ENCODE data around the gene DCAF4. TPM values are rescaled to one million over a fixed set of nuclear protein-coding genes. Genes with fewer than 3 reads are reported as not detected.

DCAF4 gene
- total RNA-seq, 1 donor from 2014 or later, result 26.0 TPM

DNA sequence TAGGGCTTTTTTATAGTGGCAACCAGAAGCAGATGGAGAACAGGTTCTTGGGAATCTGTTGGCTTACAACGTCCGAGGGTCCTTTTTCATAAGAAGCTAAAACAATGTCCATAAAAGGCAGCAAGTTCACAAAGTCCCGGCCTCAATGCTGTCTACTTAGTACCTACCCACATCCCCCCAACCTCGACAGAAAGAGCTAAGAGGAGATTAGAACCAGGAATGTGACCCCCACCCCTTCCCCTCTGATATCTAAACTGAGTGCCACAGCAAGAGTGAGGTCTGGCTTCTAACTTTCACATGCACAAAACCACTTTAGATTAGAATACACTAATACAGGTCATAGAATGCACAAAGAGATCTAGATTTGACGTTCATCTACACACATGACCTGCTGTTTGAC, 36.9 kb upstream of the DCAF4 start:
- Mint-ChIP-seq H3K4me1 (ENCODE audit: low read depth) (peaks cover 17% of the 10 kb centered on the region), H3K27ac (ENCODE audit: unreplicated experiment) (no peak overlapping the region), H3K36me3 (ENCODE audit: low read depth) (peaks cover 1% of the 10 kb centered on the region), H3K9me3 (ENCODE audit: low read depth) (no peaks in the 10 kb centered on the region), H3K4me3 (ENCODE audit: unreplicated experiment) (no peak overlapping the region), H3K27me3 (ENCODE audit: low read depth) (peaks cover 4% of the 10 kb centered on the region)
- TF ChIP-seq, protein P1, sequence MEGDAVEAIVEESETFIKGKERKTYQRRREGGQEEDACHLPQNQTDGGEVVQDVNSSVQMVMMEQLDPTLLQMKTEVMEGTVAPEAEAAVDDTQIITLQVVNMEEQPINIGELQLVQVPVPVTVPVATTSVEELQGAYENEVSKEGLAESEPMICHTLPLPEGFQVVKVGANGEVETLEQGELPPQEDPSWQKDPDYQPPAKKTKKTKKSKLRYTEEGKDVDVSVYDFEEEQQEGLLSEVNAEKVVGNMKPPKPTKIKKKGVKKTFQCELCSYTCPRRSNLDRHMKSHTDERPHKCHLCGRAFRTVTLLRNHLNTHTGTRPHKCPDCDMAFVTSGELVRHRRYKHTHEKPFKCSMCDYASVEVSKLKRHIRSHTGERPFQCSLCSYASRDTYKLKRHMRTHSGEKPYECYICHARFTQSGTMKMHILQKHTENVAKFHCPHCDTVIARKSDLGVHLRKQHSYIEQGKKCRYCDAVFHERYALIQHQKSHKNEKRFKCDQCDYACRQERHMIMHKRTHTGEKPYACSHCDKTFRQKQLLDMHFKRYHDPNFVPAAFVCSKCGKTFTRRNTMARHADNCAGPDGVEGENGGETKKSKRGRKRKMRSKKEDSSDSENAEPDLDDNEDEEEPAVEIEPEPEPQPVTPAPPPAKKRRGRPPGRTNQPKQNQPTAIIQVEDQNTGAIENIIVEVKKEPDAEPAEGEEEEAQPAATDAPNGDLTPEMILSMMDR (IDR thresholded peaks at IDR 0.05), result no peak
- DNase-seq (ENCODE audit: low spot score), result no peak

DNA sequence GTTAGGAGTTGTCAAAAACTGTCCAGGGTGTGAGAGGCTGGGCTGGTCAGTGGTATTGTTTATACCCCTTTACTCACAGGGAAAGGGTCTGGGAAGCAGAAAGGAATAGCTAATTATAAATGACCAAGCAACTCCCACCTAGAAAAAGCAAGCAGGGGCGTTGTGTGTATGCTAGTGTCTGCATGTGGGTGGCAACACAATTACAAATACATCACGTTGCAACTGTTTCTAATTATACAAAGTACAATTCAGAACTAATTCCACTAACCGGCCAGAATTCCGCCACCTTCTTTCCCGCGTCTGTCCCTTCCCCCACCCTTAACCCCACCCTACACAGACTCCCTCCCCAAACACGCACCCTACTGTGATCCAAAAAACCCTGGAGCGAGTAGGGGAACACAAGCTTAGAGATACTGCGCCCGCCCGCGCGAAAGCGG, 34.6 kb upstream of the DCAF4 start:
- Mint-ChIP-seq H3K4me1 (ENCODE audit: low read depth) (peaks cover 27% of the 10 kb centered on the region), H3K4me3 (ENCODE audit: unreplicated experiment) (peak overlapping the region; percentile 84)

DNA sequence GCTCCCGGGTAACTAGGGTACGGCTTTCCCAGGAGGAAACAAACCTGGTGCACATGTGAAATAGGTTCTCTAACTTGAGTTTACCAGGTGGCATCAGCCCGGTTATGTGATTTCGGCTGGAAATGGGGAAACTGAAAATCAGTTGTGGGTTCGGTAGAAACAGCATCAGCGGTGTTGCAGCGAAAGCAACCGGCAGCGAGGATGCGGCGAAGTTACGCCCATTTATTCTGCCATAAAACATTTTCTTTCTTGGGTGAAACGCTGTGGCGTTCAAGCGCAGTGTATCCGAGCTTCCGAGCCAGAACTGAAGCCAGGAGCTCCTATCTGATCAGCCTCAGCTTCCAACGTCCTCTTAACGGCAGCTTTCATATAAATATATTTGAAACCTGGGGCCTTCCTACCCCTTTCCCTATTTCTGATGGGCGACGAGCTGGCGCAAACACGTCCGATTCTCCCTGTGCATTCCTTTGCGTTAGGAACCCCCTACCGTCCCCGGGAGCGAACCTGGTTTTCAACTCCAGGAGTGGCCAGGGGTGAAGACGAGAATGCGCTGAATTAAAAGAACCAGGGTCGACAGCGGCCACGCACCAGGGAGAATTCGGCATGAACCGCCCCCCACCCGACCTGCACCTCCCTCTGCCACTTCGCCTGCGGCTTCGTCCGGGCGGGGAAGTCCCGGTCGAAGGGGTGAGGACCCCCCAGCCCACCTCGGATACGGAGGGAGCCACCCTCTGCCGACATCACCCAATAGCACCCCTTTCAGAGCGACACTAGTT, 34.0 kb upstream of the DCAF4 start:
- no peak for DNase-seq (ENCODE audit: low spot score)
- H3K9me3 Mint-ChIP-seq (ENCODE audit: low read depth), result no peaks in the 10 kb centered on the region
- no peak overlapping the region for H3K27ac Mint-ChIP-seq (ENCODE audit: unreplicated experiment)
- TF ChIP-seq, protein P1 (IDR thresholded peaks at IDR 0.05), result peak; percentile 32
- H3K4me1 Mint-ChIP-seq (ENCODE audit: low read depth), result peaks cover 27% of the 10 kb centered on the region
- H3K27me3 Mint-ChIP-seq (ENCODE audit: low read depth), result peaks cover 4% of the 10 kb centered on the region
- H3K36me3 Mint-ChIP-seq (ENCODE audit: low read depth), result peaks cover 1% of the 10 kb centered on the region
- peak overlapping the region; percentile 84 for H3K4me3 Mint-ChIP-seq (ENCODE audit: unreplicated experiment)

More for the DNA sequence above, 34.6 kb upstream of the DCAF4 start:
- H3K9me3 Mint-ChIP-seq (ENCODE audit: low read depth), result no peaks in the 10 kb centered on the region
- DNase-seq (ENCODE audit: low spot score), result no peak
- H3K36me3 Mint-ChIP-seq (ENCODE audit: low read depth), result peaks cover 1% of the 10 kb centered on the region
- H3K27ac Mint-ChIP-seq (ENCODE audit: unreplicated experiment), result no peak overlapping the region
- H3K27me3 Mint-ChIP-seq (ENCODE audit: low read depth), result peaks cover 4% of the 10 kb centered on the region
- TF ChIP-seq, protein P1 (IDR thresholded peaks at IDR 0.05), result no peak

DNA sequence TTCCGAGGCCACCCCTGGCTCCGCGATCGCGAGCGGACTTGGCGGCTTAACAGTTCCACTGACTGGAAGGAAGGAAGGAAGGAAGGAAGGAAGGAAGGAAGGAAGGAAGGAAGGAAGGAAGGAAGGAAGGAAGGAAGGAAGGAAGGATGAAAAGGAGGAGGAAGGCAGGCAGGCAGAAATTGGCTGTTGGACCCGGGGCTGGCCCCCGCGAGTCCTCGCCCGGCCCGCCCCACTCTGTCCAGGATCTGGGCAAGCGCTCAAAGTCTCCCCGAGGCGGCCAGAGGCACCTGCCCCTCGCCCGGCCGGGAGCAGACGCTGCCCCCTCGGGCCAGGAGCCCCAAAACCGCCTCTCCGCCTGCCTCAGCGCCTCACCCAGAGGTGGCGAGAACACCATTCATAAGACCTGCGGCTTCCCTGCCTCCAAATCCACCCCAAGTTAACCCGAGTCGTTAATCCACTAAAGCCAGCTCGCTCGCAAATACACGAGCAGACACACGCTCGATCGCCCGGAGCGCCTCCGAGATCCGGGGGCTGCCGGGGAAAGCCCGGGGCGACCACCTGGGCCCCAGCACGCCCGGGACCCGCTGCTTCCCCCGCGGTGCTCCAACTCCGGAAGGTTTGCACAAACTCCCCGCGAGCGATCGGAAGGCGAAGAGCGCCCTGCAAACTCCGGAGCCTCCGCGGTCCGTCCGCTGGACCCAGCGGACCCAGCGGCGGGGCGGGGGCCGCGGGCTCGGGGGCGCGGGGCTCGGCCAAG, 33.2 kb upstream of the DCAF4 start:
- H3K4me1 Mint-ChIP-seq (ENCODE audit: low read depth), result peaks cover 27% of the 10 kb centered on the region
- no peaks in the 10 kb centered on the region for H3K36me3 Mint-ChIP-seq (ENCODE audit: low read depth)
- H3K9me3 Mint-ChIP-seq (ENCODE audit: low read depth), result no peaks in the 10 kb centered on the region
- peak overlapping the region; percentile 84 for H3K4me3 Mint-ChIP-seq (ENCODE audit: unreplicated experiment)
- H3K27me3 Mint-ChIP-seq (ENCODE audit: low read depth), result peaks cover 4% of the 10 kb centered on the region
- H3K27ac Mint-ChIP-seq (ENCODE audit: unreplicated experiment), result no peak overlapping the region
- TF ChIP-seq, protein P1 (IDR thresholded peaks at IDR 0.05), result peak; percentile 8
- DNase-seq (ENCODE audit: low spot score), result no peak

DNA sequence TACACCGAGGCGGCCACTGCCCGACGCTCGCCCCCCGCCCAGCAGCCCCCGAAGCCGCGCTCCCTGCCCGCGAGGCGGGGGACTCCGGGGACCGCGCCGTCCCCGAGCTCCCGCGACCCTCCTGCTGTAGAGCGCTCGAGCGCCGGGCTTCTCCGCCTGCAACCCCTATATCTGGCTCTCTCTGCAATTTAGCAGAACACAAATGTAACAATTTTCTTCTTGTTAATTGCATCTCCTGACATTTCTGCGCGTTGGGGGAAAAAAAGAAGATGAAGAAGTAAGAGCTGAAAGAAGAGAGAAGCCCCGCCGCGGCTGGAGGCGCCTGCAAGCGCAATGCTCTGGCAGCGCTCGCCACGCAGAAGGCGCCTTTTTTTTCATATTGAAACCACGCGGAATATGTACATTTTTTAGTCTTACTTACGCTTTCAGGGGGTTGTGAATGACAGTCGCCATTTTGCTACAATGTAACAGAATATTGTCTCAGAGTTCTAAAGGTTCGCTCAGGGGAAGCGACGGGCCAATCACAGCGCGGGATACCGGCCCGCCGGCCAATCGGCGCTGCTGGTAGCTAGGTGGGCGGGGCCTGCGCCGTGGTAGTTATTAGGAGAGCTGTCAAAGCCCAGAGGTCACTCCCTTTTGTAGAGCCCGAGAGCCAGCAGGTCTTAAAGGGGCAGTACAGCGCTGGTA, 32.5 kb upstream of the DCAF4 start, which contains the start of gene DPF3:
Gene DPF3, minus strand, starts transcription at position 466 of the 687 bp plus-strand sequence. Its CDS starts 13 bp downstream, at position 453.
- no peaks in the 10 kb centered on the region for H3K9me3 Mint-ChIP-seq (ENCODE audit: low read depth)
- peaks cover 27% of the 10 kb centered on the region for H3K4me1 Mint-ChIP-seq (ENCODE audit: low read depth)
- H3K4me3 Mint-ChIP-seq (ENCODE audit: unreplicated experiment), result peak within 1 kb of the TSS; percentile 84
- peak; percentile 97 for DNase-seq (ENCODE audit: low spot score)
- TF ChIP-seq, protein P1 (IDR thresholded peaks at IDR 0.05), result no peak
- peaks cover 4% of the 10 kb centered on the region for H3K27me3 Mint-ChIP-seq (ENCODE audit: low read depth)
- no peaks in the 10 kb centered on the region for H3K36me3 Mint-ChIP-seq (ENCODE audit: low read depth)
- peak within 1 kb of the TSS; percentile 50 for H3K27ac Mint-ChIP-seq (ENCODE audit: unreplicated experiment)
